GM21526 (cell line): ENCODE results near the gene SLC25A22.
A peak's percentile ranks its signal among the peaks of the same experiment; 100 is the strongest.

Experiments
- ATAC-seq: cut with Tn5 transposase; IDR thresholded peaks from one replicate; pipeline ENCODE4 v1.9.1; 2021; ENCODE audit warnings: moderate library complexity; ENCODE audit not compliant: unreplicated experiment, low FRiP score

Gene SLC25A22

GRCh38 chr11:792535-792821 lies 5.6 kb downstream of the SLC25A22 start:
- ATAC-seq, result no peak

DNA sequence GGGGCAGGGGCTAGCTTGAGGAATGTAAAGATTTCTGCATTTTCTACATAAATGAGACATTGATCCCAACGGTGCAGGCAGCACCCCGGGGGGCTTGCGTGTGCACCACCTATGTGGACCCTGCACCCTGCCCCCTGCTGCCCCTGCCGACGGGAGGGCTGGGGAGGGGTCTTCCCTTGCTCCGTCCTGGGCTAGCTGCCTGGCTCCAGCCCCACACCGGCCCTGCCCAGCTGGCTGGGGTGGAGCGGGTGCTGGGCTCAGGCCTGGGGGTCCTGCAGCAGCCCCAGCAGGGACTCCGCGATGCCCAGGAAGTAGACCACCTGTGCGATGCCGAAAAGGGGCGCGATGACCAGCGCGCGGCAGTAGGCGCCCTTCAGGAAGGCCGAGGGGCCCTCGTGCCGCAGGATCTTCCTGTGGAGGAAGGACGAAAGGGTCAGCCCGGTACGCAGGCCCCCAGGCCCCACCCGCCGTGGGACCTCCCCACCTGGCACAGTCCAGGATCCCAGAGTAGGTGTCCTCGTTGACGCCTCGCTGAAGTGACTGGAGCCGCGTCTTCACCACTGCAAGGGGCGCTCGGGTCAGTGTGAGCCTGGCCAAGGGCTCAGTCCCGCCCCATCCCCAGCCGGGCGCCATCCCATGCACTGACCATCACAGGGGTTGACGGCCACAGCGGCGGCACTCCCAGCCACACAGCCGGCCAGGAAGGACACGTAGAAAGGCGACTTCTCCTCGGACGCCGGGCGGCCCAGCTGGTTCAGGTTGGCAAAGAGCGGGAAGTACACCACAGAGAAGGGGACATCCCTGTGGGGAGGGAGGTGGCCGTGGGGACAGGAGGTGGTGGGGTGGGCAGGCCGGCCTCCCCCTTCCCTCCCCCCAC lies 6.2 kb downstream of the SLC25A22 start:
- no peak for ATAC-seq

DNA sequence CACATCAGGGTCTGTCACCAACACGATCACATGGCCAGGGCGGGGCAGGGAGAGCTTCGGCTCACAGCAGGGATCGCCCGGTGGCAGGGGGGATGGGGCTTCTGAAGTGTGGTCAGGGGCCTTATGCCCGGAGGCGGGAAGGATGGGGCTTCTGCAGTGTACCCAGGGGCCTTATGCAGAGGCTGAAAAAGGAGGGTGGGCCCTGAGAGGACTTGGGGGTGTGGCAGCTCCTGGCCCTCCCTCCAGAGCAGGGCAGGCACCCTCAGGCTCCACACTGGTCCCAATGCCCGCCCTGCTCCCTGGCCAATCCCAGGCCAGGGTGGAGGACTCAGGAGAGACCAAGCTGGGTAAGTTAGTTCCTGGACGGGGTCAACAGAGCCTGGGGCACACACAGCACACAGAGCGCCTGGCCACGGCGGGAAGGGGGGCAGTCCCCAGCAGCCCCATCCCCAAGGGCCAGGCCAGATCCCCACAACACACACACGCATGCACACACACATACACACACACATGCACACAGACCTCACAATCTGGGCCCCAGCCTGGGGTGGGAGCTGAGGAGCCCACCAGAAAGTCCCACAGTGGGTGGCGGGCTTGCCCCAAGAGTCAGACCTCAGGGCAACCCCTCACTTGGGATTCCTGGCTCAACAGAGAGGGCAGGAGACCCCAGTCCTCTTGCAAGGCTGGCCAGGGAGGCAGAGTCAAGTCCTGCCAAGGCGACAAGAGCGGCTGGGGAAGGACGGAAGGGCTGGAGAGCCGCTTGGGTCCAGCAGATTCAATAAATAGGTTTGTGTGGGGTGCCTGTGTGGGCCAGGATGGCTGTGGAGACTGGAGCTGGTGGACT lies 7.1 kb downstream of the SLC25A22 start:
- no peak for ATAC-seq

DNA sequence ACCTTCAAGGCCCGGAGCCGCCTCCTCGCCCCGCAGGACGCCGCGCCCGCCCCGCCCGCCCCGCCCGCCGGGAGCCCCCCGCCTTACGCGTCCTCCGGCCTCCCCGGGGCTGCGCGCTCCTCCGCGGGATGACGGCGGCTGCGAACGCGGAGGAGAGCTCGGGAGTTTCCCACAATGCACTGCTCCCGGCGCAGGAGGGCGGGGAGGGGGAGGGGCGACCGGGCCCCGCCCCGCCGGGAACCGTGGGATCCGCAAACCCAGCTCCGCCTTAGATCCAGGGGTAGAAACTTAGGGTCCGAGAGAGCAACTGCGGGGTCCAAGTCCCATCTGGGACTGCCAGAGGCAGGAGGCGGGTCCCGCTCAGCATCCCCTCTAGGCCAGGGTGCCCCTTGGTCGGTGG lies 8.1 kb downstream of the SLC25A22 start, which contains the start of gene CEND1:
CEND1 (minus strand) TSS at position 148 of the 400 bp plus-strand sequence. CDS start 1,514 bp downstream, outside the sequence.
- ATAC-seq, result no peak

- ATAC-seq, result no peak
Observed at GRCh38 chr11:788953-789940, 8.8 kb downstream of the SLC25A22 start.

GRCh38 chr11:788009-788640 lies 10.0 kb downstream of the SLC25A22 start:
- no peak for ATAC-seq

DNA sequence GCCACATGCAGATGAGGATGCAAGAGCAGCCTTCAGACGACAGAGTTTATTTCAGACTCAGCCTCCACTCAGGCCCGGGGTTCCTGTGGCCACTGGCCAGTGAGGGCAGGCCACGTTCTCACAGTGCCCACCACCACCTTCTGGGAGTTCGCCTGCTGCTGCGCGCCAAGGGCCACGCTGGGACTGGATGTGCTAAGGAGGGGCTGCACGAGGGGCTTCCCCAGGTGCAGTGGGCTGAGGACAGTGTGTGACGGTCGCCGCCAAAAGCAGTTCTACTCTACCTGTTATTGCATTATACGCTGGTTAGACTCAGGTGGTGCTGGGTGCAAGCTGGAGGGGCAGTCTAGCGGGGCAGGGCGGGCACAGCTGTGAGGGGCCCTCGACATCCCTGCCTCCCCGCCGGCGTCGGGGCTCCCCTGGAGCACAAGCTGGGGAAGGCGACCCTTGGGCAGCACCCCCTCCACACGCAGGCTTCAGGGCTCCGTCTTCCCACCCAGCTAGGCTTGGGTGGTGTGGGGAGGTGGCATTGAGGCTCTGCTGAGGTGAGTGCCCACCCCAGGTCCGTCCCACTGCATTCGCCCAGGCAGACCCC lies 10.9 kb downstream of the SLC25A22 start:
- no peak for ATAC-seq

DNA sequence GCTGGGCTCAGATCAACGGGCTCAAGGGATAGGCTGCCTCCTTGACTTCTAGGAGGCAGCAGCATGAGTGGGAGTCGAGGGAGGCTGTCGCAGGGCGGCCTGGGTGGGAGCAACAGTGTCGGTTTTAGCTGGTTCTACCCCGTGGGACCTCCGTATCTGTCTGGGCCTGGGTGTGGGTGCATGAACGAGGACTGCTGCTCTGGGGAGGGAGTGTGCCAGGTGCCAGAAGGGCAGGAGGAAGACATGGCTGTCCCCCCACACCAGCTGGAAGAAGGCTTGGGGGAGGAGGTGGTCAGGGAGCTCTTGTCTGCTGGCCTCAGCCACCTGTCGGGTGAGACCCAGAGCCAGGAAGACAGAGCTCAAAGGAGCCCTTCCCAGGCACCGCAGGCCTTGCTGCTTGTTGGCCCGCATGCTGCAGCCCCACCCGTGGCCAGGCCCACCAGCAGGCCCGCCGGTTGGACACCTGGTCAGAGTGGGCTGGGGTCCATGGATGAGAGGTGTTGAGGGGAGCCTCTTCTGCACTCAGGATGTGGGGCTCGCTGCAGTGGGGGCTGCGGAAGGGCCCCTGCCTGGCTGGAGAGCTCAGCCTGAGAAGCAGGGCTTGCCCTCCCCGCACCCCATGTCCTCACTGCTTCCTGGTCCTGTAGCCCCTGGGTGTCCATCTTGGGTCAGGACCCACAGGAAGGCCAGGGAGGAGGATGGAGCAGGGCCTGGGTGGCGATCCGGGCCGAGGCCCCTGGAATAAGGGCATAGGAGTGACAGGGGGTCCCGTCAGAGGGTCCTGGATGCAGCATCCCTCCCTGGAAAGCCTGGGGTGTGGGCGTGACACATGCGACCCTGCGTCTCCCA lies 11.6 kb downstream of the SLC25A22 start:
- no peak for ATAC-seq

DNA sequence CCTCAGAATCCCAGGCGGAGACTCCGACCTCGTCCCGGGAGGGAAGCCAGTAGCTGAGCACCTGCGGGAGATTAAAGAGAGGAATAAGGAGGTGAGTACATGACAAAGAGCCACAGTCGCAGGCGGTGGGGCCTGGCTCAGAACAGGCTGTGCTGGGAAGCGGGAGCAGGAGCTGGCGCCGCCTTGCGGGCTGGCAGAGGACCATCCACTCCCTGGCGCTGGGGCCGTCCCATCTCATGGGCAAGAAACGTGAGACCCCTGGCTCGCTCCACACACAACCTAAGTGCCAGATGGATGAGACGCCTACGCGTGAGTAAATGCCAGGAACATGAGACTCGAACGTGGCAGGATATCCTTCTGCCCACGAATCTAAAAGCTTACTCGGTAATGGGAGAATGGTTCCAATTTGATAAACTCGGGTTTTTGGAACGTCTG lies 14.5 kb downstream of the SLC25A22 start:
- ATAC-seq, result no peak

GRCh38 chr11:782264-783174 lies 15.6 kb downstream of the SLC25A22 start:
- ATAC-seq, result no peak

DNA sequence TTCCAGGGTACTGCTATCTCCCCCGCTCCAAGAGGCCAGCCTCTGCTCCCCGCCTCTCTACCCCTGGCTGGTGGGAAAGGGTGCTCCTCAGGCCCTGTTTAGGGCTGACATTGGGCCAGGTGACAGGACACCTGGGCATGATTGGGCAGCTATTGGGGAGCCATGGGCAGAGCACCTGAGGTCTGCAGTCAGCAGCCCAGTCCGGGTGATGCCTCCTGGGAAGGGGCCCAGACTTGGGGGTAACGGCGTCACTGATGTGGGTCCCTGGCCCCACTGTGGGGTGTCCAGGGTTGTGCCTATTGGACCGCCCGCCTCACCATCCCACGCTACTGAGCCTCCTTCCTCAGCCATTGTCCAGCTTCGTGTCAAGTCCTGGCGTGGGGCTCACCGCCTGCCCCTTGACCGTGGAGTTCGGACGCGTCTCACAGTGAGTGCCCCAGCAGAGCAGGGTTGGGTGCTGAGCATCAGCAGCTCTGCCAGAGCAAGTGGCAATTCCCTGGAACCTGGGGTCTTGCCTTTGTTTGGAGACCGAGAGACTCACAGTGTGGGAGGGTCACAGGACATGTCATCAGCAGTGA lies 18.0 kb downstream of the SLC25A22 start:
- ATAC-seq, result no peak

- ATAC-seq, result no peak
Observed at GRCh38 chr11:778976-779954, 18.8 kb downstream of the SLC25A22 start.

DNA sequence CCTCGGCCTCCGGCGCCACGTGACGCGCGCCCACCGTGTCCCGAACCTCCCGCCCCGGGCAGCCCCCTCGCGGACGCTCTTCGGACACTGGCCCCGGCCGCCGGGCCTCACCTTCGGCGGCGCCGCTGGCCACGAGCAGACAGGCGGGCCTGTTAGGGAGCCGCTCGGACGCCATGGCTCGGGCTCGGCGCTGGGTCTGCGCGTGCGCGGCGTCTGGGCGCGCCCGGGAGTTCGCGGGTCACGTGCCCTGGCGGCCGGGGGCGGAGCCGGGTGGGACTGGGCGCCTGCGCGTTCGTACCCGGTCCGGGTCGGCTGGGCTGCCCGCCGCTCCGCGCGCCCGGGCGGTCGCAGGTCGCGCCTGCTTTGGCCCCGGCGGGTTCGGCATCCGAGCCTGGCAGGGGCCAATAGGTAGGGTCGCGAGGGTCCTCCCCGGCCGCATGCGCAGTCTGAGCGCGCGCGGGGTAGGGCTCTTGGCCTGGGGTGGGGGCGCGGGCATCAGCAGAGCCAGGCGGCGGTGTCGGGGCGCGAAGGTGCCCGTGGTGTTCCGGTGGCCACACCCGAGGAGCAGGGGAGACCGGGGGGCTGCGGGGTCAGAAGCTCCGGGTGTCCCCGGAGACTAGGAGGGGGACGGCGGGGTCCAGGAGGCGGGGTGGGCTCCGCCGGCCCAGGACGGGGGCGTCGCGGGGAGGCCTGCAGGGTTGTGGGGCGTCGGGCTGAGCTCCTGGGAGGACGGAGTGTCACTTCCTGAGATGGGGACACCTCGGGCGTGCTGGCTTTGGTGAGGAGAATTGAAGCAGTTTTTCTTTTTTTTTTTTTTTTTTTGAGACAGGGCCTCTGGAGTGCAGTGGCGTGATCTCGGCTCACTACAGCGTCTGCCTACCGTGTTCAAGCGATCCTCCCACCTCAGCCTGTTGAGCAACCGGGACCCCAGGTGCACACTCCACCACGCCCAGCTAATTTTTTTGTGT lies 20.5 kb downstream of the SLC25A22 start, which contains the start of gene GATD1:
GATD1 (minus strand) TSS at position 200 of the 968 bp plus-strand sequence; CDS start at position 175, 25 bp downstream.
- ATAC-seq, result peak; percentile 56

GRCh38 chr11:776561-777287 lies 21.4 kb downstream of the SLC25A22 start:
- ATAC-seq, result peak; percentile 18
